ENCODE results near the gene HOXD13.

The HOXD13 gene

GRCh38 chr2:176122683-176123410 lies 30.3 kb downstream of the HOXD13 start, which contains the start of gene HOXD9:
TSS of gene HOXD9 (plus strand) at chr2:176122719. CDS start at chr2:176122769, 50 bp downstream.
- no peak for DNase-seq

GRCh38 chr2:176123411-176124109 lies 31.0 kb downstream of the HOXD13 start:
- DNase-seq = no peak

GRCh38 chr2:176124110-176124946 lies 31.8 kb downstream of the HOXD13 start:
- no peak for DNase-seq

- no peak for DNase-seq
Observed at GRCh38 chr2:176124947-176125771, 32.6 kb downstream of the HOXD13 start.

- DNase-seq = no peak
Observed at GRCh38 chr2:176125772-176126054, 33.2 kb downstream of the HOXD13 start.

- DNase-seq = no peak
Observed at GRCh38 chr2:176126929-176127773, 34.6 kb downstream of the HOXD13 start.

- no peak for DNase-seq
Observed at GRCh38 chr2:176127774-176128072, 35.2 kb downstream of the HOXD13 start.

GRCh38 chr2:176128172-176128981 lies 35.9 kb downstream of the HOXD13 start:
- no peak for DNase-seq

- no peak for DNase-seq
Observed at GRCh38 chr2:176128982-176129796, 36.7 kb downstream of the HOXD13 start, which contains the start of gene HOXD8. TSS of gene HOXD8 (plus strand) at chr2:176129705. CDS start at chr2:176130367, 662 bp downstream.

GRCh38 chr2:176129813-176130146 lies 37.3 kb downstream of the HOXD13 start:
- no peak for DNase-seq

- no peak for DNase-seq
Observed at GRCh38 chr2:176130147-176130956, 37.8 kb downstream of the HOXD13 start.

- DNase-seq = no peak
Observed at GRCh38 chr2:176130957-176131847, 38.7 kb downstream of the HOXD13 start.

GRCh38 chr2:176131848-176132158 lies 39.3 kb downstream of the HOXD13 start:
- no peak for DNase-seq

GRCh38 chr2:176132205-176133171 lies 40.0 kb downstream of the HOXD13 start:
- DNase-seq = no peak

GRCh38 chr2:176133389-176133788 lies 40.9 kb downstream of the HOXD13 start:
- DNase-seq = no peak

- DNase-seq = no peak
Observed at GRCh38 chr2:176134035-176134434, 41.5 kb downstream of the HOXD13 start.

- DNase-seq = no peak
Observed at GRCh38 chr2:176135035-176135440, 42.5 kb downstream of the HOXD13 start.
